Measurements from ENCODE around the gene ANKZF1. TPM values are rescaled to one million over a fixed set of nuclear protein-coding genes. Genes with fewer than 3 reads are reported as not detected.
"Not testable (repeated sequence)": the region's sequence is repeated elsewhere in the genome, so short reads cannot be mapped to it uniquely, and the experiment has no call there.

The ANKZF1 gene
- total RNA-seq, 1 donor from 2014 or later = 44.8 TPM

- no peak for TF ChIP-seq CTCF (IDR thresholded peaks at IDR 0.05)
These were observed 30.0 kb upstream of the ANKZF1 start for GRCh38 chr2:219199470-219200211.

GRCh38 chr2:219200502-219201326 is 28.9 kb upstream of the ANKZF1 start:
- not testable (repeated sequence) for H3K36me3 Mint-ChIP-seq (ENCODE audit: unreplicated experiment); H3K4me3 Mint-ChIP-seq (ENCODE audit: unreplicated experiment); DNase-seq (ENCODE audit: extremely low spot score, unreplicated experiment); H3K9me3 Mint-ChIP-seq (ENCODE audit: unreplicated experiment); H3K4me1 Mint-ChIP-seq (ENCODE audit: unreplicated experiment); H3K27ac Mint-ChIP-seq (ENCODE audit: unreplicated experiment)
- H3K27me3 Mint-ChIP-seq (ENCODE audit: unreplicated experiment) = peaks cover 15% of the 10 kb centered on the region

More at GRCh38 chr2:219199470-219200211, 30.0 kb upstream of the ANKZF1 start:
- Mint-ChIP-seq H3K27me3 (ENCODE audit: unreplicated experiment) (peaks cover 20% of the 10 kb centered on the region), H3K4me1 (ENCODE audit: unreplicated experiment) (no peaks in the 10 kb centered on the region), H3K27ac (ENCODE audit: unreplicated experiment) (no peak overlapping the region), H3K4me3 (ENCODE audit: unreplicated experiment) (no peak overlapping the region), H3K36me3 (ENCODE audit: unreplicated experiment) (no peaks in the 10 kb centered on the region), H3K9me3 (ENCODE audit: unreplicated experiment) (no peaks in the 10 kb centered on the region)
- DNase-seq (ENCODE audit: extremely low spot score, unreplicated experiment) = no peak

- not testable (repeated sequence) for H3K27ac Mint-ChIP-seq (ENCODE audit: unreplicated experiment); H3K36me3 Mint-ChIP-seq (ENCODE audit: unreplicated experiment)
These were observed 28.3 kb upstream of the ANKZF1 start for GRCh38 chr2:219201331-219201730.

GRCh38 chr2:219204425-219205164 is 25.0 kb upstream of the ANKZF1 start:
- no peak for TF ChIP-seq CTCF (IDR thresholded peaks at IDR 0.05)
- no peak overlapping the region for H3K4me3 Mint-ChIP-seq (ENCODE audit: unreplicated experiment)
- H3K9me3 Mint-ChIP-seq (ENCODE audit: unreplicated experiment) = no peaks in the 10 kb centered on the region

More at GRCh38 chr2:219201331-219201730, 28.3 kb upstream of the ANKZF1 start:
- H3K4me3 Mint-ChIP-seq (ENCODE audit: unreplicated experiment); DNase-seq (ENCODE audit: extremely low spot score, unreplicated experiment); H3K9me3 Mint-ChIP-seq (ENCODE audit: unreplicated experiment); H3K4me1 Mint-ChIP-seq (ENCODE audit: unreplicated experiment): not testable (repeated sequence)
- H3K27me3 Mint-ChIP-seq (ENCODE audit: unreplicated experiment) = peaks cover 11% of the 10 kb centered on the region

GRCh38 chr2:219205165-219205538 is 24.5 kb upstream of the ANKZF1 start:
- Mint-ChIP-seq H3K4me1 (ENCODE audit: unreplicated experiment) (peaks cover 25% of the 10 kb centered on the region), H3K27ac (ENCODE audit: unreplicated experiment) (no peak overlapping the region), H3K4me3 (ENCODE audit: unreplicated experiment) (no peak overlapping the region), H3K9me3 (ENCODE audit: unreplicated experiment) (no peaks in the 10 kb centered on the region), H3K36me3 (ENCODE audit: unreplicated experiment) (peaks cover 7% of the 10 kb centered on the region), H3K27me3 (ENCODE audit: unreplicated experiment) (no peaks in the 10 kb centered on the region)
- TF ChIP-seq CTCF (IDR thresholded peaks at IDR 0.05) = no peak
- no peak for DNase-seq (ENCODE audit: extremely low spot score, unreplicated experiment)

More at GRCh38 chr2:219204425-219205164, 25.0 kb upstream of the ANKZF1 start:
- Mint-ChIP-seq H3K27me3 (ENCODE audit: unreplicated experiment) (peaks cover under 1% of the 10 kb centered on the region), H3K4me1 (ENCODE audit: unreplicated experiment) (peaks cover 25% of the 10 kb centered on the region), H3K36me3 (ENCODE audit: unreplicated experiment) (peaks cover 7% of the 10 kb centered on the region), H3K27ac (ENCODE audit: unreplicated experiment) (no peak overlapping the region)
- DNase-seq (ENCODE audit: extremely low spot score, unreplicated experiment) = no peak
